ENCODE data around the gene CTCF. TPM values are rescaled to one million over a fixed set of nuclear protein-coding genes. Genes with fewer than 3 reads are reported as not detected.

The CTCF gene
- total RNA-seq, 6 experiments from 2014 or later, result 22.6 to 31.1 (median 29.4) TPM

DNA sequence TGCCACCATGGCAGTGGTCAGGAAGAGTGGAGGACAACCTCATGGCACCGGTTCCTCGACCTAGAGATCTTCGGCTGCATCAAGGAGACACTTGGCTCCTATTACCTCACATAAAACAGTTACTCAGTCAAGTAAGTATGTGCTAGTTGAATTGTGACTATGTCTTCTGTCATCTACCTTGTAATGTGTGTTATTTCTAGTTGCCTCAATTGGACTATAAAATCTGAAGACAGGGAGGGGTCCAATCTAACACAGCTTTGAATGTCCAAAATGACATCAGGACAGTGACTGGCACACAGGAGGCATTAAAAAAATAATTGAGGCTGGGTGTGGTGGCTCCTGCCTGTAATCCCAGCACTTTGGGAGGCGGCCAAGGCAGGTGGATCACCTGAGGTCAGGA, 121.4 kb downstream of the CTCF start:
- peak; percentile 28 for DNase-seq
- Mint-ChIP-seq H3K9me3 (no peaks in the 10 kb centered on the region), H3K27me3 (ENCODE audit: insufficient read depth) (no peaks in the 10 kb centered on the region), H3K4me1 (ENCODE audit: low read depth) (peaks cover 10% of the 10 kb centered on the region), H3K27ac (peak overlapping the region; percentile 46), H3K36me3 (ENCODE audit: low read depth) (peaks cover 12% of the 10 kb centered on the region; the same call in 1 of the 2 replicates), H3K4me3 (peak overlapping the region; percentile 36; the same call in 1 of the 2 replicates)
- TF ChIP-seq, protein P1, sequence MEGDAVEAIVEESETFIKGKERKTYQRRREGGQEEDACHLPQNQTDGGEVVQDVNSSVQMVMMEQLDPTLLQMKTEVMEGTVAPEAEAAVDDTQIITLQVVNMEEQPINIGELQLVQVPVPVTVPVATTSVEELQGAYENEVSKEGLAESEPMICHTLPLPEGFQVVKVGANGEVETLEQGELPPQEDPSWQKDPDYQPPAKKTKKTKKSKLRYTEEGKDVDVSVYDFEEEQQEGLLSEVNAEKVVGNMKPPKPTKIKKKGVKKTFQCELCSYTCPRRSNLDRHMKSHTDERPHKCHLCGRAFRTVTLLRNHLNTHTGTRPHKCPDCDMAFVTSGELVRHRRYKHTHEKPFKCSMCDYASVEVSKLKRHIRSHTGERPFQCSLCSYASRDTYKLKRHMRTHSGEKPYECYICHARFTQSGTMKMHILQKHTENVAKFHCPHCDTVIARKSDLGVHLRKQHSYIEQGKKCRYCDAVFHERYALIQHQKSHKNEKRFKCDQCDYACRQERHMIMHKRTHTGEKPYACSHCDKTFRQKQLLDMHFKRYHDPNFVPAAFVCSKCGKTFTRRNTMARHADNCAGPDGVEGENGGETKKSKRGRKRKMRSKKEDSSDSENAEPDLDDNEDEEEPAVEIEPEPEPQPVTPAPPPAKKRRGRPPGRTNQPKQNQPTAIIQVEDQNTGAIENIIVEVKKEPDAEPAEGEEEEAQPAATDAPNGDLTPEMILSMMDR (IDR thresholded peaks at IDR 0.05), result no peak

DNA sequence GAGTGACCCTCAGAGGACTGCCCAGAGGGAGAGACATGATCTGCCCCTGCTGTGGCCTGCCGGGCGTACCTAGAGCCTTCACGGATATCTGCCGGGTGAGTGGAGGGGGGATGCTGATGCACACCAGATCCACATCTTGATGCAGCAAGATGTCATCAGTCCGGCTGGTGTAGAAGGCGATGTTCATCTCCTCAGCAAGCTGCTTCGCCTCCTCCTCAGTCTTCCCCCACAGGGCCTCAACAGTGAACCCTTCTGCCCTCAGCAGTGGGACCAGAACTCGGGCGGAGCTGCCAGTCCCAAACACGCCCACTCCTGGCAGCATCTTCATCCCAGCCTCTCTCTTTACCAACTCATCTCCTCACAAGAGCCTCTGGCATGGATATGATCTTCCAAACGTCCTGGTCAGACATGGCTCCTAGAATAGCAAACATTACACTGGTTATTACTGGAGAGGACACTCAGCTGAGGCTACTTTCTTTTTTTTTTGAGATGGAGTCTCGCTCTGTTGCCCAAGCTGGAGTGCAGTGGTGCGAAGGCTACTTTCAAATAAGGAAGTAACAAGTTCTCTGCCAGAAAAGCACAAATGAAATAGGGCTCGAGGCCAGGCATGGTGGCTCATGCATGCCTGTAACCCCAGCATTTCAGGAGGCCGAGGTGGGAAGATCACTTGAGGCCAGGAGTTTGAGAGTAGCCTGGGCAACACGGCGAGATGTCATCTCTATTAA, 123.2 kb downstream of the CTCF start:
- Mint-ChIP-seq H3K27me3 (ENCODE audit: insufficient read depth) (no peaks in the 10 kb centered on the region), H3K9me3 (no peaks in the 10 kb centered on the region), H3K27ac (no peak overlapping the region), H3K36me3 (ENCODE audit: low read depth) (peaks cover 12% of the 10 kb centered on the region; the same call in 1 of the 2 replicates), H3K4me3 (no peak overlapping the region), H3K4me1 (ENCODE audit: low read depth) (peaks cover 10% of the 10 kb centered on the region)
- no peak for DNase-seq
- TF ChIP-seq, protein P1 (IDR thresholded peaks at IDR 0.05), result no peak

Other genes with a start within 250 kb of the CTCF start
- not detected for gene KCTD19, start 235.8 kb upstream of the CTCF start, total RNA-seq (2021; fragmentation: NEBNext Ultra II Directional; extraction: Animal tissue kit (Norgen Biotek cat#: 25700))
- not detected for gene LRRC36, start 235.7 kb upstream of the CTCF start, total RNA-seq (2021; fragmentation: NEBNext Ultra II Directional; extraction: Animal tissue kit (Norgen Biotek cat#: 25700))
- gene TPPP3, start 169.0 kb upstream of the CTCF start, total RNA-seq (2021; fragmentation: NEBNext Ultra II Directional; extraction: Animal tissue kit (Norgen Biotek cat#: 25700)), result under 1 TPM in 2 of 6 experiments, not detected in 4; 0.21 to 0.28 TPM
- gene ZDHHC1, start 146.0 kb upstream of the CTCF start, total RNA-seq (2021; fragmentation: NEBNext Ultra II Directional; extraction: Animal tissue kit (Norgen Biotek cat#: 25700)), result 1 to 10 TPM; 2.1 to 5.4 (median 2.8) TPM
- gene HSD11B2, start 131.4 kb upstream of the CTCF start, total RNA-seq (2021; fragmentation: NEBNext Ultra II Directional; extraction: Animal tissue kit (Norgen Biotek cat#: 25700)), result not detected
- gene ATP6V0D1, start 81.4 kb upstream of the CTCF start, total RNA-seq (2021; fragmentation: NEBNext Ultra II Directional; extraction: Animal tissue kit (Norgen Biotek cat#: 25700)), result 100 to 1,000 TPM; 102 to 130 (median 118) TPM
- not detected for gene AGRP, start 79.0 kb upstream of the CTCF start, total RNA-seq (2021; fragmentation: NEBNext Ultra II Directional; extraction: Animal tissue kit (Norgen Biotek cat#: 25700))
- 100 to 1,000 TPM in 1 of 6 experiments, 10 to 100 TPM in 5; 72.2 to 101 (median 82.9) TPM for gene RIPOR1, start 33.7 kb upstream of the CTCF start, total RNA-seq (2021; fragmentation: NEBNext Ultra II Directional; extraction: Animal tissue kit (Norgen Biotek cat#: 25700))
- 1 to 10 TPM; 1.6 to 2.7 (median 1.8) TPM for gene CARMIL2, start 82.6 kb downstream of the CTCF start, total RNA-seq (2021; fragmentation: NEBNext Ultra II Directional; extraction: Animal tissue kit (Norgen Biotek cat#: 25700))
- gene ACD, start 97.7 kb downstream of the CTCF start, total RNA-seq (2021; fragmentation: NEBNext Ultra II Directional; extraction: Animal tissue kit (Norgen Biotek cat#: 25700)), result 10 to 100 TPM; 18.0 to 25.8 (median 23.9) TPM
- 1 to 10 TPM in 1 of 6 experiments, under 1 TPM in 5; 0.55 to 1.1 (median 0.86) TPM for gene PARD6A, start 98.4 kb downstream of the CTCF start, total RNA-seq (2021; fragmentation: NEBNext Ultra II Directional; extraction: Animal tissue kit (Norgen Biotek cat#: 25700))
- gene ENKD1, start 104.2 kb downstream of the CTCF start, total RNA-seq (2021; fragmentation: NEBNext Ultra II Directional; extraction: Animal tissue kit (Norgen Biotek cat#: 25700)), result 10 to 100 TPM in 1 of 6 experiments, 1 to 10 TPM in 5; 7.4 to 10.8 (median 8.9) TPM
- gene C16orf86, start 104.3 kb downstream of the CTCF start, total RNA-seq (2021; fragmentation: NEBNext Ultra II Directional; extraction: Animal tissue kit (Norgen Biotek cat#: 25700)), result 1 to 10 TPM; 1.0 to 1.9 (median 1.6) TPM
- gene GFOD2, start 156.8 kb downstream of the CTCF start, total RNA-seq (2021; fragmentation: NEBNext Ultra II Directional; extraction: Animal tissue kit (Norgen Biotek cat#: 25700)), result 10 to 100 TPM; 14.4 to 19.4 (median 16.9) TPM
- gene RANBP10, start 244.0 kb downstream of the CTCF start, total RNA-seq (2021; fragmentation: NEBNext Ultra II Directional; extraction: Animal tissue kit (Norgen Biotek cat#: 25700)), result 10 to 100 TPM; 11.5 to 15.6 (median 12.8) TPM
- gene TSNAXIP1, start 244.4 kb downstream of the CTCF start, total RNA-seq (2021; fragmentation: NEBNext Ultra II Directional; extraction: Animal tissue kit (Norgen Biotek cat#: 25700)), result 1 to 10 TPM in 2 of 6 experiments, under 1 TPM in 4; 0.23 to 1.3 (median 0.79) TPM

Data from HFFc6 (cell line).